GM06990 (cell line): ENCODE data around the gene MYLK4.

Experiments used
- DNase-seq: peaks from one replicate; pipeline ENCODE4 v3.0.0-alpha.2; 2011; ENCODE audit not compliant: insufficient read length; ENCODE audit errors: extremely low read depth
- H3K27me3 ChIP-seq: replicated peaks from 2 replicates; pipeline ENCODE4 v1.6.0; 2011; ENCODE audit warnings: low read length; ENCODE audit not compliant: control insufficient read depth, insufficient read depth
- H3K36me3 ChIP-seq: 2 replicates; pipeline ENCODE4 v1.5.1; 2011; ENCODE audit warnings: low read length; ENCODE audit not compliant: control insufficient read depth, insufficient read depth
- H3K4me3 ChIP-seq: replicated peaks from 2 replicates; pipeline ENCODE4 v1.5.1; 2011; ENCODE audit warnings: low read depth, mild to moderate bottlenecking, control low read depth, low read length
- CTCF ChIP-seq: IDR thresholded peaks from 2 replicates; pipeline ENCODE4 v1.5.1; 2011; ENCODE audit warnings: low read length, control low read depth, mild to moderate bottlenecking, inconsistent platforms; ENCODE audit not compliant: insufficient read depth, poor library complexity, severe bottlenecking

MYLK4 gene

GRCh38 chr6:2733736-2734480 is 16.8 kb downstream of the MYLK4 start:
- Histone ChIP-seq H3K27me3 (no peaks in the 10 kb centered on the region; the same call in 1 of the 2 replicates), H3K36me3 (no peaks in the 10 kb centered on the region), H3K4me3 (no peak overlapping the region)
- no peak for DNase-seq
- no peak for TF ChIP-seq CTCF

- no peak for TF ChIP-seq CTCF
- Histone ChIP-seq H3K27me3 (no peaks in the 10 kb centered on the region; the same call in 1 of the 2 replicates), H3K4me3 (no peak overlapping the region), H3K36me3 (no peaks in the 10 kb centered on the region)
- DNase-seq = peak; percentile 41
These were observed 17.4 kb downstream of the MYLK4 start for GRCh38 chr6:2733324-2733723.

- Histone ChIP-seq H3K4me3 (no peak overlapping the region), H3K36me3 (no peaks in the 10 kb centered on the region), H3K27me3 (no peaks in the 10 kb centered on the region; the same call in 1 of the 2 replicates)
- DNase-seq = no peak
- no peak for TF ChIP-seq CTCF
These were observed 18.1 kb downstream of the MYLK4 start for GRCh38 chr6:2732503-2733089.

- no peak for DNase-seq
- Histone ChIP-seq H3K27me3 (no peaks in the 10 kb centered on the region; the same call in 1 of the 2 replicates), H3K4me3 (no peak overlapping the region), H3K36me3 (no peaks in the 10 kb centered on the region)
- no peak for TF ChIP-seq CTCF
These were observed 19.3 kb downstream of the MYLK4 start for GRCh38 chr6:2731281-2731909.

GRCh38 chr6:2730353-2731107 is 20.2 kb downstream of the MYLK4 start:
- no peaks in the 10 kb centered on the region; the same call in 1 of the 2 replicates for H3K27me3 ChIP-seq
- DNase-seq = no peak

More at GRCh38 chr6:2730353-2731107, 20.2 kb downstream of the MYLK4 start:
- Histone ChIP-seq H3K36me3 (no peaks in the 10 kb centered on the region), H3K4me3 (no peak overlapping the region)
- no peak for TF ChIP-seq CTCF
